K562 (cell line): ENCODE results near the gene L3MBTL1. TPM values are rescaled to one million over a fixed set of nuclear protein-coding genes. Genes with fewer than 3 reads are reported as not detected.

Source experiments
- ARID4B ChIP-seq: sonication (generic); formaldehyde crosslinking; IDR thresholded peaks from 2 replicates; pipeline ENCODE4 v1.8.0; 2022; ENCODE audit warnings: mild to moderate bottlenecking, missing genetic modification reagents
- CEBPZ ChIP-seq: fragments of 150-350 bp; IDR thresholded peaks from 2 replicates; pipeline ENCODE4 v1.6.1; 2014; ENCODE audit warnings: low read depth, mild to moderate bottlenecking, low read length, borderline replicate concordance
- CLOCK ChIP-seq: fragments of 250-450 bp; sonication (Bioruptor Pico); IDR thresholded peaks from 2 replicates; pipeline ENCODE4 v1.4.0; 2020; ENCODE audit warnings: mild to moderate bottlenecking, moderate library complexity, borderline replicate concordance
- CTCF ChIP-seq, 3 experiments: IDR thresholded peaks in 2 of 3; conservative IDR thresholded peaks in 1 of 3; 2 replicates each; pipeline ENCODE4 v1.5.1; 2011 to 2012; ENCODE audit warnings: low read length in 3 of 3, mild to moderate bottlenecking in 3 of 3, control low read depth in 2 of 3, improper control_type of control experiment in 1 of 3, inconsistent platforms in 1 of 3, low read depth in 1 of 3, mixed read lengths in 1 of 3, moderate library complexity in 1 of 3; ENCODE audit not compliant: insufficient read depth in 2 of 3
- MAFK ChIP-seq: IDR thresholded peaks from 2 replicates; pipeline ENCODE4 v1.6.1; 2011; ENCODE audit warnings: low read length, improper control_type of control experiment
- TAL1 ChIP-seq: fragments of 450-650 bp; IDR thresholded peaks from 2 replicates; pipeline ENCODE4 v1.6.1; 2016; ENCODE audit warnings: mild to moderate bottlenecking
- ZNF143 ChIP-seq: sonication (generic); formaldehyde crosslinking; IDR thresholded peaks from 2 replicates; pipeline ENCODE4 v1.9.0; 2022; ENCODE audit warnings: mild to moderate bottlenecking, missing genetic modification reagents
- ZNF253 ChIP-seq: fragments of 250-450 bp; sonication (Bioruptor Pico); conservative IDR thresholded peaks from 2 replicates; pipeline ENCODE4 v1.6.1; 2021; ENCODE audit warnings: mild to moderate bottlenecking
- ZNF518B ChIP-seq: fragments of 250-450 bp; sonication (Bioruptor Pico); IDR thresholded peaks from 2 replicates; pipeline ENCODE4 v1.5.0; 2021; ENCODE audit warnings: mild to moderate bottlenecking, moderate library complexity
- polyA plus RNA-seq, 8 experiments: library from polyadenylated mRNA; depleted of rRNA in 4 of 8; stranded (reverse) in 5 of 8; unstranded in 3 of 8; fragments of >200 nt; fragmentation: Nextera tagmentation in 2 of 8; fragmentation: Illumina TruSeq in 1 of 8; extraction: Ambion mirVana in 2 of 8; extraction: Trizol in 1 of 8; gene quantifications; 2 replicates each; pipeline versions ENCODE4 v1.2.1 to v1.2.3, GENCODE V29; 2011 to 2014; ENCODE audit warnings: inconsistent platforms in 1 of 8, missing spikeins in 1 of 8
- total RNA-seq, 7 experiments: library from RNA; depleted of rRNA in 6 of 7; stranded (reverse); fragments of >200 nt in 6 of 7; fragmentation: Illumina TruSeq in 2 of 7; extraction: Trizol in 2 of 7; gene quantifications; 2 replicates each; pipeline versions ENCODE4 v1.2.1 to v1.2.3, GENCODE V29; 2011 to 2021; ENCODE audit warnings: low replicate concordance in 1 of 7

The L3MBTL1 gene
- total and polyA plus RNA-seq, 9 of the 15 experiments (the other 6 are each of a cell fraction or from before 2014, with no cell fraction given), result 0.77 to 10.0 (median 4.4) TPM

GRCh38 chr20:43563429-43563828 is 55.9 kb downstream of the L3MBTL1 start (continued):
- TF ChIP-seq CLOCK (CRISPR knock-in tag) (no peak), ARID4B (CRISPR knock-in tag) (no peak), ZNF253 (no peak), TAL1 (no peak), ZNF518B (no peak), CTCF (IDR thresholded peaks at IDR 0.05 in 2 of 3, conservative IDR thresholded peaks at IDR 0.05 in 1 of 3; ENCODE audit: insufficient read depth in 2 of 3, low read depth in 1 of 3, low read length in 3 of 3) (peak; percentile 38 to 60 (median 45); a peak in 5 of 6 replicates), MAFK (no peak), CEBPZ (no peak), ZNF143 (CRISPR knock-in tag) (no peak)
- TF ChIP-seq, all 486 proteins: peak for 3
